GM23338 (cell line): ENCODE results near the gene GPATCH4.

Experiments
- CREB1 ChIP-seq: fragments of 250-450 bp; sonication (Bioruptor Pico); IDR thresholded peaks from 2 replicates; pipeline ENCODE4 v1.5.0; 2020; ENCODE audit warnings: low read depth, mild to moderate bottlenecking, moderate library complexity
- CTCF ChIP-seq, 2 experiments: fragments of 200-600 bp in 1 of 2; sonication (generic) in 1 of 2; conservative IDR thresholded peaks; 2 replicates each; pipeline versions ENCODE4 v1.5.1 to v1.6.1; 2016 to 2017; ENCODE audit warnings: antibody characterized with exemption in 2 of 2, low read depth in 2 of 2, mild to moderate bottlenecking in 2 of 2, moderate library complexity in 1 of 2
- ETS1 ChIP-seq: IDR thresholded peaks from 2 replicates; pipeline ENCODE4 v1.6.1; 2016; ENCODE audit warnings: antibody characterized with exemption
- EZH2 ChIP-seq: fragments of 200-600 bp; sonication (generic); IDR thresholded peaks from one replicate; pipeline ENCODE4 v1.8.0; 2017; ENCODE audit warnings: antibody characterized with exemption, mild to moderate bottlenecking, low read depth; ENCODE audit not compliant: unreplicated experiment
- JUNB ChIP-seq: IDR thresholded peaks from one replicate; pipeline ENCODE4 v1.6.1; 2016; ENCODE audit warnings: antibody characterized with exemption; ENCODE audit not compliant: unreplicated experiment
- POLR2AphosphoS5 ChIP-seq: IDR thresholded peaks from 2 replicates; pipeline ENCODE4 v1.6.1; 2016; ENCODE audit warnings: antibody characterized with exemption, low read depth

- TF ChIP-seq CTCF (conservative IDR thresholded peaks at IDR 0.05; ENCODE audit: low read depth in 2 of 2) (peak; percentile 74 to 90), EZH2 (peak; percentile 69), ETS1 (no peak), POLR2AphosphoS5 (no peak), CREB1 (CRISPR knock-in tag) (no peak), JUNB (no peak)
Measured at GRCh38 chr1:156625436-156626078, 24.3 kb upstream of the GPATCH4 start.
